ENCODE measurements around the gene CACNA2D2. TPM values are rescaled to one million over a fixed set of nuclear protein-coding genes. Genes with fewer than 3 reads are reported as not detected.

CACNA2D2 gene
- total RNA-seq, 1 experiment from 2014 or later, result 27.7 TPM

- no peak overlapping the region for H3K56ac ChIP-seq (ENCODE audit: insufficient read length, low read depth, low read length)
- H3K18ac ChIP-seq (ENCODE audit: insufficient read length, low read depth, low read length), result no peak overlapping the region
- H4K8ac ChIP-seq (replicated peaks; ENCODE audit: insufficient read length, low read depth, low read length), result no peak overlapping the region
- H3K27ac ChIP-seq (ENCODE audit: insufficient read length, low read depth, low read length), result no peak overlapping the region
- H3K23me2 ChIP-seq (ENCODE audit: insufficient read length, low read depth, low read length, poor library complexity, severe bottlenecking), result no peaks in the 10 kb centered on the region
- H3K4ac ChIP-seq (ENCODE audit: low read depth, low read length), result no peak overlapping the region
- H4K91ac ChIP-seq (ENCODE audit: insufficient read length, low read depth, low read length), result no peak overlapping the region
- no peak for TF ChIP-seq CTCF (conservative IDR thresholded peaks at IDR 0.05)
- H3K9me3 Mint-ChIP-seq, result no peaks in the 10 kb centered on the region; a peak in 1 of 5 replicates
- peaks cover 3% of the 10 kb centered on the region for H3K27me3 Mint-ChIP-seq (ENCODE audit: low read depth)
- H2BK15ac ChIP-seq (ENCODE audit: low read depth, low read length), result no peak overlapping the region
- H4K5ac ChIP-seq (ENCODE audit: insufficient read length, low read depth, low read length), result no peak overlapping the region
- H3K27me3 ChIP-seq (ENCODE audit: insufficient read depth, low read length), result no peaks in the 10 kb centered on the region
- peak overlapping the region in 1 of 3 experiments; percentile 88; a peak in 1 of 7 replicates for H3K27ac Mint-ChIP-seq
- no peak overlapping the region; the same call in 1 of the 2 replicates for H3K14ac ChIP-seq (ENCODE audit: insufficient read depth, low read length)
- no peak overlapping the region for H3K4me3 Mint-ChIP-seq
- peaks cover 10 to 18% of the 10 kb centered on the region in 2 experiments for H3K4me1 Mint-ChIP-seq
- no peaks in the 10 kb centered on the region; a peak in 1 of 7 replicates for H3K36me3 Mint-ChIP-seq (ENCODE audit: insufficient read depth in 1 of 3, low read depth in 3 of 3)
- no peaks in the 10 kb centered on the region for H3K79me1 ChIP-seq (ENCODE audit: insufficient read depth, low read depth, low read length, poor library complexity, severe bottlenecking)
- no peaks in the 10 kb centered on the region for H3K79me2 ChIP-seq (ENCODE audit: insufficient read depth, low read length)
- no peak overlapping the region for H2BK5ac ChIP-seq (ENCODE audit: insufficient read length, low read length)
- no peaks in the 10 kb centered on the region for H4K20me1 ChIP-seq (ENCODE audit: control insufficient read depth, insufficient read depth, insufficient read length)
- H2BK20ac ChIP-seq (ENCODE audit: low read depth, low read length, poor library complexity, severe bottlenecking), result no peak overlapping the region
- WGBS (ENCODE audit: extremely low coverage, insufficient read length, low lambda C conversion rate), result no CpG with 5 or more reads among the region's 13 CpGs
- H3K4me2 ChIP-seq (ENCODE audit: insufficient read depth, insufficient read length, low read length), result no peak overlapping the region
- no peaks in the 10 kb centered on the region for H3K4me1 ChIP-seq (ENCODE audit: insufficient read depth, low read length)
- H2BK12ac ChIP-seq (ENCODE audit: insufficient read length, low read depth, low read length), result no peak overlapping the region
- H3T11ph ChIP-seq (ENCODE audit: low read length), result no peak overlapping the region
- H3K9ac ChIP-seq (ENCODE audit: extremely low read depth, insufficient read length, low read length), result no peak overlapping the region
- no peak overlapping the region for H2BK120ac ChIP-seq (ENCODE audit: low read depth, low read length, poor library complexity, severe bottlenecking)
- no peak overlapping the region for H2AFZ ChIP-seq (ENCODE audit: low read length)
- no peak for DNase-seq
- H3K23ac ChIP-seq (ENCODE audit: insufficient read length, low read depth, low read length), result no peak overlapping the region
- no peak overlapping the region for H2AK5ac ChIP-seq (ENCODE audit: insufficient read length, low read length)
- no peaks in the 10 kb centered on the region for H3K9me3 ChIP-seq (ENCODE audit: control insufficient read depth, low read depth, low read length)
These were observed 76.2 kb downstream of the CACNA2D2 start for GRCh38 chr3:50427217-50427616.
